HL-60 (cell line): Measurements from ENCODE around the gene SACM1L.
"Not testable (repeated sequence)": the region's sequence is repeated elsewhere in the genome, so short reads cannot be mapped to it uniquely, and the experiment has no call there.

Experiments
- DNase-seq, 2 experiments: peaks; one replicate each; pipeline ENCODE4 v3.0.0-alpha.2; 2010 to 2020; ENCODE audit warnings: low read depth in 1 of 2, low spot score in 1 of 2
- H3K27ac ChIP-seq: fragments of 250-450 bp; sonication (Bioruptor Pico); replicated peaks from 2 replicates; pipeline ENCODE4 v1.5.1; 2020; ENCODE audit warnings: mild to moderate bottlenecking, moderate library complexity
- H3K27me3 ChIP-seq: fragments of 250-450 bp; sonication (Bioruptor Pico); 2 replicates; pipeline ENCODE4 v1.5.1; 2021; ENCODE audit warnings: mild to moderate bottlenecking, moderate library complexity; ENCODE audit not compliant: insufficient read depth, poor library complexity, severe bottlenecking
- H3K4me3 ChIP-seq: replicated peaks from 2 replicates; pipeline ENCODE4 v1.5.1; 2011; ENCODE audit warnings: mild to moderate bottlenecking, control low read depth, low read length; ENCODE audit not compliant: insufficient read depth
- CTCF ChIP-seq: IDR thresholded peaks from one replicate; pipeline ENCODE4 v1.5.1; 2011; ENCODE audit warnings: low read length, control low read depth, inconsistent platforms; ENCODE audit not compliant: insufficient read depth
- GABPA ChIP-seq: IDR thresholded peaks from 2 replicates; pipeline ENCODE4 v1.6.1; 2012; ENCODE audit warnings: low read depth
- POLR2AphosphoS5 ChIP-seq: IDR thresholded peaks from 2 replicates; pipeline ENCODE4 v1.6.1; 2012; ENCODE audit warnings: low read depth
- SPI1 ChIP-seq: IDR thresholded peaks from 2 replicates; pipeline ENCODE4 v1.6.1; 2012; ENCODE audit warnings: low read depth, mild to moderate bottlenecking, borderline replicate concordance
- TF ChIP-seq, protein P1 (sequence below): IDR thresholded peaks from 2 replicates; pipeline ENCODE4 v1.6.1; 2012; ENCODE audit warnings: low read depth; ENCODE audit not compliant: insufficient replicate concordance

SACM1L gene

GRCh38 chr3:45746777-45747622, 57.8 kb downstream of the SACM1L start:
- TF ChIP-seq CTCF (no peak), POLR2AphosphoS5 (no peak; the same call in 1 of the 2 replicates), SPI1 (no peak), GABPA (no peak)
- TF ChIP-seq, protein P1, sequence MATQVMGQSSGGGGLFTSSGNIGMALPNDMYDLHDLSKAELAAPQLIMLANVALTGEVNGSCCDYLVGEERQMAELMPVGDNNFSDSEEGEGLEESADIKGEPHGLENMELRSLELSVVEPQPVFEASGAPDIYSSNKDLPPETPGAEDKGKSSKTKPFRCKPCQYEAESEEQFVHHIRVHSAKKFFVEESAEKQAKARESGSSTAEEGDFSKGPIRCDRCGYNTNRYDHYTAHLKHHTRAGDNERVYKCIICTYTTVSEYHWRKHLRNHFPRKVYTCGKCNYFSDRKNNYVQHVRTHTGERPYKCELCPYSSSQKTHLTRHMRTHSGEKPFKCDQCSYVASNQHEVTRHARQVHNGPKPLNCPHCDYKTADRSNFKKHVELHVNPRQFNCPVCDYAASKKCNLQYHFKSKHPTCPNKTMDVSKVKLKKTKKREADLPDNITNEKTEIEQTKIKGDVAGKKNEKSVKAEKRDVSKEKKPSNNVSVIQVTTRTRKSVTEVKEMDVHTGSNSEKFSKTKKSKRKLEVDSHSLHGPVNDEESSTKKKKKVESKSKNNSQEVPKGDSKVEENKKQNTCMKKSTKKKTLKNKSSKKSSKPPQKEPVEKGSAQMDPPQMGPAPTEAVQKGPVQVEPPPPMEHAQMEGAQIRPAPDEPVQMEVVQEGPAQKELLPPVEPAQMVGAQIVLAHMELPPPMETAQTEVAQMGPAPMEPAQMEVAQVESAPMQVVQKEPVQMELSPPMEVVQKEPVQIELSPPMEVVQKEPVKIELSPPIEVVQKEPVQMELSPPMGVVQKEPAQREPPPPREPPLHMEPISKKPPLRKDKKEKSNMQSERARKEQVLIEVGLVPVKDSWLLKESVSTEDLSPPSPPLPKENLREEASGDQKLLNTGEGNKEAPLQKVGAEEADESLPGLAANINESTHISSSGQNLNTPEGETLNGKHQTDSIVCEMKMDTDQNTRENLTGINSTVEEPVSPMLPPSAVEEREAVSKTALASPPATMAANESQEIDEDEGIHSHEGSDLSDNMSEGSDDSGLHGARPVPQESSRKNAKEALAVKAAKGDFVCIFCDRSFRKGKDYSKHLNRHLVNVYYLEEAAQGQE, result no peak
- Histone ChIP-seq H3K27ac (no peak overlapping the region), H3K4me3 (no peak overlapping the region)

GRCh38 chr3:45748068-45748467, 58.9 kb downstream of the SACM1L start:
- no peak overlapping the region for H3K4me3 ChIP-seq
- TF ChIP-seq SPI1, result no peak
- TF ChIP-seq GABPA, result no peak
- TF ChIP-seq POLR2AphosphoS5, result no peak
- TF ChIP-seq, protein P1, result no peak
- no peak for TF ChIP-seq CTCF
- no peak for DNase-seq
- H3K27me3 ChIP-seq, result no peaks in the 10 kb centered on the region
- H3K27ac ChIP-seq, result no peak overlapping the region

More at GRCh38 chr3:45746777-45747622, 57.8 kb downstream of the SACM1L start:
- H3K27me3 ChIP-seq, result no peaks in the 10 kb centered on the region
- DNase-seq, result no peak

DNA sequence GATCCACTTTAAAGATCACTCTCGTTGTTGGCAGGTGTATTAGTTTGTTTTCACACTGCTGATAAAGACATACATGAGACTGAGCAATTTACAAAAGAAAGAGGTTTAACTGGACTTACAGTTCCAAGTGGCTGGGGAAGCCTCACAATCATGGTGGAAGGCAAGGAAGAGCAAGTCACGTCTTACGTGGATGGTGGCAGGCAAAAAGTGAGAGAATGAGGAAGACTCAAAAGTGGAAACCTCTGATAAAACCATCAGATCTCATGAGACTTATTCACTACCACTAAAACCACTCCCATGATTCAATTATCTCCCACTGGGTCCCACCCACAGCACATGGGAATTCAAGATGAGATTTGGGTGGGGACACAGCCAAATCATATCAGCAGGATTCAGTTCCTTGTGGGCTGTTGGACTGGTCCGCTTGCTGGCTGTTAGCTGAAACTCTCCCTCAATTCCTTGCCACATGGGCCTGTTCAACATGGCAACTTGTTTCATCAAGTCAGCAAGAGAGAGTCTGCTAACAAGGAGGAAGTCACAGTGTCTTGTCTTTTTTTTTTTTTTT, 59.9 kb downstream of the SACM1L start:
- H3K27ac ChIP-seq, DNase-seq, H3K27me3 ChIP-seq, H3K4me3 ChIP-seq: not testable (repeated sequence)

DNA sequence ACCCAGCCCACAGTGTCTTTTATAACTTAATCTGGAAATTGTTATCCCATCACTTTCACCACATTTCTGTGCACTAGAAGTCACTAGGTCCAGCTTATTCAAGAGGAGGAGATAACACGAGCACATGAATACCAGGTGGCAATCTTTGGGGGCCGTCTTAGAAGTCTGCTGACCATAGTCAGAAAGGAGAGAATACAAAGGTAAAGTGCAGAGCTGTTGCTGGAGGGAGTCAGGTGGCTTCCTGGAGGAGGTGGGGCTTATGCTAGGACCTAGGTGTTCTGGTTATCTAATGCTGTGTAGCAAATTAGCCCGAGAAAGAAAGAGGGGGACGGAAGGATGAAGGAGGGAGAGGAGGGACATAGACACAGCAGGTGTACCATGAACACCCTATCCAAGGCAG, 60.7 kb downstream of the SACM1L start:
- DNase-seq, result no peak
- TF ChIP-seq, protein P1, result no peak
- TF ChIP-seq POLR2AphosphoS5 (no peak), CTCF (no peak)
- Histone ChIP-seq H3K27me3 (no peaks in the 10 kb centered on the region), H3K27ac (no peak overlapping the region), H3K4me3 (no peak overlapping the region)
